ENCODE results near the gene TEX38. TPM values are rescaled to one million over a fixed set of nuclear protein-coding genes. Genes with fewer than 3 reads are reported as not detected.

Gene TEX38
- total RNA-seq, 1 experiment from 2014 or later: not detected

GRCh38 chr1:46689356-46689755, 17.7 kb downstream of the TEX38 start:
- intact Hi-C loops (cut with micrococcal nuclease; ENCODE audit: unreplicated experiment): no loop called here
- H3K36me3 ChIP-seq (ENCODE audit: control insufficient read depth, insufficient read depth, low read length): peaks cover 44% of the 10 kb centered on the region
- H3K27me3 ChIP-seq (ENCODE audit: control insufficient read depth, insufficient read depth, low read length): no peaks in the 10 kb centered on the region
- H3K27ac ChIP-seq (ENCODE audit: low read length): no peak overlapping the region
- no peak overlapping the region for H3K4me3 ChIP-seq (ENCODE audit: low read depth in 2 of 2, low read length in 2 of 2)
- in situ Hi-C loops (cut with HindIII; ENCODE audit: low pct_unique_long_range_greater_than_20kb, low sequenced_read_pairs): no loop called here
- POLR2A ChIA-PET: no interaction called here
- no TSS peak for BruUV-seq (replicated peaks)
- DNase-seq (ENCODE audit: low read depth, low spot score): no peak
- ATAC-seq: no peak
- H3K9me3 ChIP-seq (ENCODE audit: control insufficient read depth, insufficient read depth, low read depth, low read length): no peaks in the 10 kb centered on the region
- CTCF ChIA-PET: interaction anchor here (0.6 kb wide), 1 partner anchor 15 kb away, joined by 4 read pairs; no protein-coding TSS in a partner anchor
- no peaks in the 10 kb centered on the region for H3K4me1 ChIP-seq (ENCODE audit: control insufficient read depth, insufficient read depth, low read length)
- no peak for TF ChIP-seq REST (IDR thresholded peaks at IDR 0.05; ENCODE audit: insufficient read depth in 1 of 2, low read depth in 2 of 2, low read length in 1 of 2)
- TF ChIP-seq SIN3A (IDR thresholded peaks at IDR 0.05; ENCODE audit: borderline replicate concordance, insufficient read depth, low read depth, low read length): no peak
- no peak for TF ChIP-seq CTCF (IDR thresholded peaks at IDR 0.05)
- TF ChIP-seq TCF7L2 (IDR thresholded peaks at IDR 0.05; ENCODE audit: low read depth, low read length): no peak

- in situ Hi-C loops (cut with HindIII; ENCODE audit: low pct_unique_long_range_greater_than_20kb, low sequenced_read_pairs) (no loop called here), intact Hi-C loops (cut with micrococcal nuclease; ENCODE audit: unreplicated experiment) (no loop called here)
- ATAC-seq (no peak), DNase-seq (ENCODE audit: low read depth, low spot score) (no peak)
- no TSS peak for BruUV-seq (replicated peaks)
- H3K27me3 ChIP-seq (ENCODE audit: control insufficient read depth, insufficient read depth, low read length): no peaks in the 10 kb centered on the region
- H3K27ac ChIP-seq (ENCODE audit: low read length): no peak overlapping the region
- H3K4me1 ChIP-seq (ENCODE audit: control insufficient read depth, insufficient read depth, low read length): no peaks in the 10 kb centered on the region
- no peak overlapping the region for H3K4me3 ChIP-seq (ENCODE audit: low read depth in 2 of 2, low read length in 2 of 2)
- peaks cover 44% of the 10 kb centered on the region for H3K36me3 ChIP-seq (ENCODE audit: control insufficient read depth, insufficient read depth, low read length)
- CTCF ChIA-PET: no interaction called here
- no peak for TF ChIP-seq POLR2AphosphoS5 (IDR thresholded peaks at IDR 0.05; ENCODE audit: low read depth, low read length)
- TF ChIP-seq SIN3A (IDR thresholded peaks at IDR 0.05; ENCODE audit: borderline replicate concordance, insufficient read depth, low read depth, low read length): no peak
- no peak for TF ChIP-seq CTCF (IDR thresholded peaks at IDR 0.05)
- TF ChIP-seq TCF7L2 (IDR thresholded peaks at IDR 0.05; ENCODE audit: low read depth, low read length): no peak
- TF ChIP-seq REST (IDR thresholded peaks at IDR 0.05; ENCODE audit: insufficient read depth in 1 of 2, low read depth in 2 of 2, low read length in 1 of 2): no peak
- POLR2A ChIA-PET: no interaction called here
- H3K9me3 ChIP-seq (ENCODE audit: control insufficient read depth, insufficient read depth, low read depth, low read length): no peaks in the 10 kb centered on the region
These were observed 18.2 kb downstream of the TEX38 start for GRCh38 chr1:46689897-46690296.

Measured in Panc1 (cell line).